AG04450 (cell line): ENCODE data around the gene NUDT14. TPM values are rescaled to one million over a fixed set of nuclear protein-coding genes. Genes with fewer than 3 reads are reported as not detected.

Source experiments
- CTCF ChIA-PET: fragments of 300-600, 350-600 bp; formaldehyde crosslinking; extraction: SDS; loops from one replicate; lab custom pipeline; 2022; ENCODE audit warnings: antibody characterized with exemption, inconsistent platforms; lab: Charles Lee
- POLR2A ChIA-PET: fragments of 350-600 bp; formaldehyde crosslinking; extraction: SDS; loops from one replicate; lab custom pipeline; 2021; ENCODE audit warnings: antibody characterized with exemption, inconsistent platforms; lab: Yijun Ruan, JAX
- DNase-seq: peaks from one replicate; pipeline ENCODE4 v3.0.0-alpha.2; 2011; ENCODE audit warnings: low read depth, low spot score
- H3K27ac ChIP-seq: one replicate; pipeline ENCODE4 v1.5.1; 2012; ENCODE audit warnings: low read depth, low read length, control low read depth
- H3K27me3 ChIP-seq: one replicate; pipeline ENCODE4 v1.6.0; 2012; ENCODE audit warnings: low read length; ENCODE audit not compliant: control insufficient read depth, insufficient read depth
- H3K4me3 ChIP-seq: 2 replicates; pipeline ENCODE4 v1.5.1; 2011; ENCODE audit warnings: mild to moderate bottlenecking, low read depth, low read length, control low read depth
- H3K9me3 ChIP-seq: 2 replicates; pipeline ENCODE4 v1.5.1; 2012; ENCODE audit warnings: low read length; ENCODE audit not compliant: control insufficient read depth, insufficient read depth
- polyA plus RNA-seq: library from polyadenylated mRNA; depleted of rRNA; stranded (reverse); fragments of >200 nt; gene quantifications from 2 replicates; pipeline ENCODE4 v1.2.3, GENCODE V29; 2011
- TF ChIP-seq, protein P1 (sequence below): IDR thresholded peaks from 2 replicates; pipeline ENCODE4 v1.5.1; 2011; ENCODE audit warnings: low read depth, low read length, control low read depth, inconsistent platforms

NUDT14 gene
- polyA plus RNA-seq, 1 experiment, result 7.2 TPM

DNA sequence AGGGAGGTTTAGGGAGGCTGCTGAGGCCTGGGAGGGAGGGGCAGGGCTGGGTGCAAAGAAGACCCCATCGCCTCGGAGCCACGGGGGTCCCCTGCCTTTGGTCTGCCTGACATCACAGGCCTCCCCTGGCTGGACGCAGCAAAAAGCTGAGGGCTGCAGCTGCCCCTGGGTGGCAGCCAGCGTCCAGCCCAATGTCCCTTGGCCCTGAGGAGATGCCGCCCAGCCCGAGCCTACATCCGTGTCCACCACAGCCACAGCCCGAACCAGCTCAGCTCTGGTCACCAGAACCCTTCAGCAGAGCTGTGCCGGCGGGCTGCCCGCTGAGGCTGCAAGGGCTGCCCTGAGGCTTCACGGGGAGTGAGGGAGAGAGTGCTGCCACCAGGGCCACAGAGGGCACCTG, 1.9 kb downstream of the NUDT14 start:
- POLR2A ChIA-PET, result no interaction called here
- Histone ChIP-seq H3K27ac (no peak overlapping the region), H3K4me3 (no peak overlapping the region), H3K9me3 (no peaks in the 10 kb centered on the region; the same call in 1 of the 2 replicates), H3K27me3 (peaks cover 14% of the 10 kb centered on the region)
- no peak for DNase-seq
- TF ChIP-seq, protein P1, sequence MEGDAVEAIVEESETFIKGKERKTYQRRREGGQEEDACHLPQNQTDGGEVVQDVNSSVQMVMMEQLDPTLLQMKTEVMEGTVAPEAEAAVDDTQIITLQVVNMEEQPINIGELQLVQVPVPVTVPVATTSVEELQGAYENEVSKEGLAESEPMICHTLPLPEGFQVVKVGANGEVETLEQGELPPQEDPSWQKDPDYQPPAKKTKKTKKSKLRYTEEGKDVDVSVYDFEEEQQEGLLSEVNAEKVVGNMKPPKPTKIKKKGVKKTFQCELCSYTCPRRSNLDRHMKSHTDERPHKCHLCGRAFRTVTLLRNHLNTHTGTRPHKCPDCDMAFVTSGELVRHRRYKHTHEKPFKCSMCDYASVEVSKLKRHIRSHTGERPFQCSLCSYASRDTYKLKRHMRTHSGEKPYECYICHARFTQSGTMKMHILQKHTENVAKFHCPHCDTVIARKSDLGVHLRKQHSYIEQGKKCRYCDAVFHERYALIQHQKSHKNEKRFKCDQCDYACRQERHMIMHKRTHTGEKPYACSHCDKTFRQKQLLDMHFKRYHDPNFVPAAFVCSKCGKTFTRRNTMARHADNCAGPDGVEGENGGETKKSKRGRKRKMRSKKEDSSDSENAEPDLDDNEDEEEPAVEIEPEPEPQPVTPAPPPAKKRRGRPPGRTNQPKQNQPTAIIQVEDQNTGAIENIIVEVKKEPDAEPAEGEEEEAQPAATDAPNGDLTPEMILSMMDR, result no peak
- CTCF ChIA-PET, result interaction anchor here (1.3 kb wide), 1 partner anchor 353 kb away, joined by 4 read pairs; no protein-coding TSS in a partner anchor

DNA sequence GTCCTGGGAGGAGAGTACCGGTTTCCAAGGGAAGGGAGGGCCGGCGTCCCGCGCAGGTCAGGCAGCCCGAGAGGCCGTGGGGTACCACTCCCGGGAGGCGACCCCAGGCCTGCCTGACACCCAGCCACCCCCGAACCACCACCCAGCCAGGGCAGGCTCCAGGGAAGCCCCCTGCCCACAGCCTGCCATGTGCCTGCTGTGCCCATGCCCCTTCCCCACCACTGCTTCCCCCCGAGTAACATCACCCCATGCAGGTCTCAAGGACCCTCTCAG, 2.3 kb downstream of the NUDT14 start:
- ChIA-PET POLR2A (no interaction called here), CTCF (no interaction called here)
- no peak for DNase-seq
- Histone ChIP-seq H3K27me3 (peaks cover 12% of the 10 kb centered on the region), H3K9me3 (no peaks in the 10 kb centered on the region; the same call in 1 of the 2 replicates), H3K4me3 (no peak overlapping the region), H3K27ac (no peak overlapping the region)
- TF ChIP-seq, protein P1, result no peak

DNA sequence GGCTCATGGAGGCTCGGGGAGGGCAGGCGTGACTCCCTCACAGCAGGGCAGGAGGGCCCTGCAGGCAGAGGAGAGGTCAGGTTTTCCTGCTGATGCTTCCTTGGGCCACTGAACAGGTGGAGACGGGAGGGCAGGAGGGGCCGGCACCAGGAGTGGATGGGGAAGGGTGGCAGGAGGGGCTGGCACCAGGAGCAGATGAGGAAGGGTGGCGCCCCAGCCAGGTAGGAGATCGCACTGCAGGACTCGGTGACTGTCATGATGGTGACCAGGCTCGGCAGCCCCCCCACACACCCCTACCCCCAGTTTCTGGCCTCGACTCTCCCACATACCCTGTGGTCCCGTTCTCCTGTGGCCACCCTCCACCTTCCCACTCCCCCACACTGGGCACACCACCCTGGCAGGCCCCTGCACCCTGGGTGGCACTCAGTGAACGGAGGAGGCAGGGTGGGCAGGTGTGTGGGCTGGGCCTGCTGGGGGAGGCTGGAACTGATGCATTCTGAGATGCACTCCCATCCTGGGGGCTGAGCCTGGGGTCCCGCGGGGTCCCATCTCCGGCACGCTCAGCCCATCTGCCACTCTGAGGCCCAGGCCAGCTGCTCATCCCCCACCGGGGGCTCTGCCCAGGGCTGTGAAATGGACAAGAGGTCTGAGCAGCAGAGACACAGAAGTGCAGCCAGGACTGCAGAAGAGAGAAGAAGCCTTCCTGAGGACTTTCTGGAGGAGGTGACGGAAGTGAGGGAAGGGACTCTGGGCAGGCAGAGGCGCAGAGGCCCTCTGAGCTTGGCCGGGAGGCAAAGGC, 2.8 kb downstream of the NUDT14 start:
- ChIA-PET POLR2A (no interaction called here), CTCF (no interaction called here)
- TF ChIP-seq, protein P1, result no peak
- no peak for DNase-seq
- H3K9me3 ChIP-seq, result no peaks in the 10 kb centered on the region; the same call in 1 of the 2 replicates
- H3K27ac ChIP-seq, result no peak overlapping the region
- no peak overlapping the region for H3K4me3 ChIP-seq
- H3K27me3 ChIP-seq, result peaks cover 8% of the 10 kb centered on the region

DNA sequence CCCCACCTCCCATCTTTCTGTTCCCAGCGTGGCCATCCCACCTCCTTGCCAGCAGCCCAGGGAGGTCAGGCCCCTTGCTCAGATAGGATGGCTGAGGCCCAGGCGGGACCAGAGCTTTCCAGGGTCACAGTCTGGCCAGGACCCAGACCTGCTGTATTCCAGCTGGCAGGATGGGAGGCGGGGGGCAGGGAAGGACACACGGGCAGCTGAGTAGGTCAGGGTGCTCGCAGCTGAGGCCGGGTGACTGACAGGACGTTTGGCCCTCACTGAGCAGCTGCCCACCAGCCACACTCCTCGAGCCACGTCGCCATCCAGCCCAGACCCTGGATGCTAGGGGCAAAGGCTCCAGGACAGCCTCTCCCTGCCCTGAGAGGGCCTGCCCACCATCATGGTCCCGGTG, 4.0 kb downstream of the NUDT14 start:
- H3K4me3 ChIP-seq, result no peak overlapping the region
- no peak overlapping the region for H3K27ac ChIP-seq
- DNase-seq, result no peak

DNA sequence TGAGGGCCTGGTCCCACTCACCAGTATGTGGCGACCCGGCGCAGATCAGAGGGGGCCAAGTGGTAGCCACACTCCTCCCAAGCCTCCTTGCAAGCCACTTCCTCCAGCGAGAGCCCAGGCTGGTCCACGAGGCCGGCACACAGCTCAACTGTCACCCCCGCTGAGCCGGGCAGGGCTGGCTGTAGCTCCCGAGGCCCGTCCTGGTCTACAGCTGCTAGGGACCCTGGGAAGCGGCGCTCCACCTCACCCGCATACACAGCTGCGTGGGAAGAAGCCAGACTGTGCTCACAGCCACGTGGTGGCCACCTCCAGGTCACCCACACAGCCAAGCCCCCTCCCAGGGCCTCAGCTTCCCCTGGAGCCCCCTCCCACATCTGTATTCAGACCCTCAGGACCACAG, 4.6 kb downstream of the NUDT14 start:
- Histone ChIP-seq H3K9me3 (no peaks in the 10 kb centered on the region; the same call in 1 of the 2 replicates), H3K27me3 (no peaks in the 10 kb centered on the region), H3K4me3 (no peak overlapping the region), H3K27ac (no peak overlapping the region)
- ChIA-PET CTCF (no interaction called here), POLR2A (no interaction called here)
- TF ChIP-seq, protein P1, result no peak
- no peak for DNase-seq

More for the DNA sequence above, 4.0 kb downstream of the NUDT14 start:
- POLR2A ChIA-PET, result no interaction called here
- CTCF ChIA-PET, result no interaction called here
- Histone ChIP-seq H3K27me3 (no peaks in the 10 kb centered on the region), H3K9me3 (no peaks in the 10 kb centered on the region; the same call in 1 of the 2 replicates)
- TF ChIP-seq, protein P1, result no peak
